H1 (cell line): ENCODE results near the gene SMARCA4. TPM values are rescaled to one million over a fixed set of nuclear protein-coding genes. Genes with fewer than 3 reads are reported as not detected.

ENCODE experiments used
- ATF2 ChIP-seq: IDR thresholded peaks from 2 replicates; pipeline ENCODE4 v1.6.1; 2012; ENCODE audit warnings: low read length, inconsistent platforms
- CEBPB ChIP-seq: IDR thresholded peaks from 2 replicates; pipeline ENCODE4 v1.6.1; 2012; ENCODE audit warnings: low read depth, low read length
- CHD2 ChIP-seq: IDR thresholded peaks from 2 replicates; pipeline ENCODE4 v1.6.1; 2012; ENCODE audit warnings: low read length, improper control_type of control experiment
- CHD7 ChIP-seq: fragments of 300-600 bp; sonication (generic); IDR thresholded peaks from 2 replicates; pipeline ENCODE4 v1.7.1; 2012; ENCODE audit warnings: low read length, moderate library complexity, mild to moderate bottlenecking, inconsistent platforms; ENCODE audit not compliant: insufficient replicate concordance
- EZH2 ChIP-seq: fragments of 200-600 bp; sonication (generic); IDR thresholded peaks from 2 replicates; pipeline ENCODE4 v1.7.1; 2012; ENCODE audit warnings: low read depth, mild to moderate bottlenecking, moderate library complexity, low read length, inconsistent platforms; ENCODE audit not compliant: severe bottlenecking
- POLR2A ChIP-seq, 2 experiments: IDR thresholded peaks; 1 replicate in 1 of 2; 2 replicates in 1 of 2; pipeline ENCODE4 v1.6.1; 2011; ENCODE audit warnings: low read depth in 2 of 2, low read length in 2 of 2, mild to moderate bottlenecking in 2 of 2; ENCODE audit errors: control extremely low read depth in 1 of 2
- RXRA ChIP-seq: IDR thresholded peaks from 2 replicates; pipeline ENCODE4 v1.6.1; 2011; ENCODE audit warnings: low read depth, mild to moderate bottlenecking, low read length, moderate library complexity; ENCODE audit not compliant: insufficient read depth
- TCF12 ChIP-seq: IDR thresholded peaks from 2 replicates; pipeline ENCODE4 v1.6.1; 2011; ENCODE audit warnings: low read depth, mild to moderate bottlenecking, low read length
- polyA plus RNA-seq, 7 experiments: library from polyadenylated mRNA; depleted of rRNA in 3 of 7; stranded (reverse) in 5 of 7; unstranded in 2 of 7; fragments of >200 nt in 5 of 7; fragments of 200-250 nt in 2 of 7; gene quantifications; 1 replicate in 5 of 7; 2 replicates in 1 of 7; 4 replicates in 1 of 7; pipeline versions ENCODE4 v1.2.1 to v1.2.3, GENCODE V29; 2011 to 2013; ENCODE audit warnings: missing spikeins in 2 of 7, mixed read lengths in 2 of 7
- total RNA-seq: library from RNA; stranded (reverse); fragmentation: NEBNext Ultra II Directional; extraction: Animal tissue kit (Norgen Biotek cat#: 25700); gene quantifications from 2 replicates; pipeline ENCODE4 v1.2.1, GENCODE V29; 2021

SMARCA4 gene
- total and polyA plus RNA-seq, 2 of the 8 experiments (the other 6 are each of a cell fraction or from before 2014, with no cell fraction given): 86.4 to 263 TPM

- TF ChIP-seq EZH2 (no peak), CHD7 (no peak), TCF12 (no peak), ATF2 (no peak), POLR2A (IDR thresholded peaks at IDR 0.05; ENCODE audit: control extremely low read depth in 1 of 2, low read depth in 2 of 2, low read length in 2 of 2) (no peak), CEBPB (no peak), CHD2 (no peak), RXRA (no peak)
These were observed 142.1 kb downstream of the SMARCA4 start (continued) for GRCh38 chr19:11102944-11103343.
